ENCODE measurements around the gene LYSET.
"Not testable (repeated sequence)": the region's sequence is repeated elsewhere in the genome, so short reads cannot be mapped to it uniquely, and the experiment has no call there.

LYSET gene

GRCh38 chr14:93169619-93170018 lies 15.5 kb upstream of the LYSET start:
- DNase-seq: not testable (repeated sequence)

DNA sequence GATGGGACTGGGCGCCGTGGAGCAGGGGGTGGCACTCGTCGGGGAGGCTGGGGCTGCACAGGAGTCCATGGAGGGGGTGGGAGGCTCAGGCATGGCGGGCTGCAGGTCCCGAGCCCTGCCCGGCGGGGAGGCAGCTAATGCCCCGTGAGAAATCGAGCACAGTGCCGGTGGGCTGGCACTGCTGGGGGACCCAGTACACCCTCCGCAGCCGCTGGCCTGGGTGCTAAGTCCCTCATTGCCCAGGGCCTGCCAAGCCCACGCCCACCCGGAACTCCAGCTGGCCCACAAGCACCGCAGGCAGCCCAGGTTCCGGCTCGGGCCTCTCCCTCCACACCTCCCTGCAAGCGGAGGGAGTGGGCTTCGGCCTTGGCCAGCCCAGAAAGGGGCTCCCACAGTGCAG lies 15.0 kb upstream of the LYSET start:
- not testable (repeated sequence) for DNase-seq

DNA sequence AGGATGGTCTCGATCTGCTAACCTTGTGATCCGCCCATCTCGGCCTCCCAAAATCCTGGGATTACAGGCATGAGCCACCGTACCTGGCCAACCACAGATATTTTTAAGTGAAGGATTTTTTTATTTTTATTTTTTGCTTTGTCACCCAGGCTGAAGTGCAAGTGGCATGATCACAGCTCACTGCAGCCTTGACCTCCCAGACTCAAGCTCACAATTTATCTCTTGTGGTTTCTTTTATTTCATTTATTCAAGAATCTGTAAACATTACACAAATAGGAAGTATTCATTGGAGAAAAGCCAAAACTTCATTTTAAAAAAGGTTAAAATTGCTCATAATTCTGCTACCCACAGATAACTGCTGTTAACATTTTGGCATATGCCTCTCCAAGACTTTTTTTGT lies 13.7 kb upstream of the LYSET start:
- no peak for DNase-seq

DNA sequence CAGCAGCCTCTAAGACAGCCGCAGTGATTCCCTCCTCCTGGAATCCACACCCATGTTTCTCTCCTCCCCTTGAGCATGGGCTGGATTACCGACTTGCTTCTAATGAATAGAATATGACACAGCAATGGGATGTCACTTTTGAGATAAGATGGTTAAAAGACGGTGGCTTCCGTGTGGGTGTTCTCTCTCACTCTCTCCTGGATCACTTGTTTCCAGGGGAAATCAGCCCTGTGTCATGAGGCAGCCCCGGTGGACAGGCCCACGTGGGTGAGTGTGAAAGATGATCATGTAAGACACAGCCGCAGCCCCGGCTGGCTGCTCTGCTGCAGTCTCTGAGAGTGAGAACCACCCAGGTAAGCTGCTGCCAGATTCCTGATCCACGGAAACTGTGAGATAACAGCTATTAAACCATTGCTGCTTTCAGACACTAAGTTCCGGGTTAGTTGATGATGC lies 11.1 kb upstream of the LYSET start:
- DNase-seq: no peak

GRCh38 chr14:93174731-93175130 lies 10.4 kb upstream of the LYSET start:
- not testable (repeated sequence) for DNase-seq

DNA sequence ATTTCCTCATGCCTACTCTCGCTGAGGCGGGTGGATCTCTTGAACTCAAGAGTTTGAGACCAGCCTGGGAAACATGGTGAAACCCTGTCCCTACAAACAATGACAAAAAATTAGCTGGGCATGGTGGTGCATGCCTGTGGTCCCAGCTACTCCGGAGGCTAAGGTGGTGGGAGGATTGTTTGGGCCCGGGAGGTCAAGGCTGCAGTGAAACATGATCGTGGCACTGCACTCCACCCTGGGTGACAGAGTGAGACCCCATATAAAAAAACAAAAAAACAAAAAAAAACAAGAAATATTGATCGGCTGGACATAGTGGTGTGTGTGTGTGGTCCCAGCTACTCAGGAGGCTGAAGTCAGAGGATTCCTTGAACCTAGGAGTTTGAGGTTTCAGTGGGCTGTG lies 9.6 kb upstream of the LYSET start:
- DNase-seq: no peak

DNA sequence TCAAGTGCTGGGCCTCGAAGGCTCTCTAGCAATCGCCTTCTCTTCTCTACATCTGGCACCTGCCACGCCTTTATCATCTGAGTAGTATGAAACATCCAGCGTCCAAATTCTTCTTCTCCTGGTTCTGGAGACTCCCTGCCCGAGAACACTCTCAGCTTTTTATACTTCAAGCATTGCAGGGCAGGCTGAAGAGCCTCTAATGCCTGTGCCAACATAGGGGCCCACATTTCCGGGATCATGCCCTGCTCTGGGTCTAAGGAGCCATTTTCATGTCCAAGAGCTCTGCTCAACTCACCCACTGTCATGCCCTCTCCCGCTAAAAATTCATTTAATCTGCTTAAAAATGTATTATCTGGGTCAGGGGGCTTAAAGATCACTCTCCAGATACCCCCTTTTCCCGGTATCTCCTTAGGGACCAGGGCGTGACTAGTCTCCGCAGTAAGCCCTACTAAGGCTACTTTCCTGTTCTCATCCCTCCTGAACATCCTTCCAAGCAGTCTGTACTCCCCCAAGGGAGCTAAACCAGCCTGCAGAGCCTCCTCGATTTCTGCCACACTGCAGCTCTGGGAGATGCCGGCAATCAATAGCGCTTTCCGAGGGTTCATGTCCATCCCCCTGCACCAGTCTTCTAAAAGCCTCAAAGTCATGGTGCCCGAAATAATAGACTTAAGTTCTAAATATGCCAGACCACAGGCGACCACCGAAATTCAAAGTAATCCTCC lies 1.4 kb upstream of the LYSET start:
- DNase-seq: no peak

DNA sequence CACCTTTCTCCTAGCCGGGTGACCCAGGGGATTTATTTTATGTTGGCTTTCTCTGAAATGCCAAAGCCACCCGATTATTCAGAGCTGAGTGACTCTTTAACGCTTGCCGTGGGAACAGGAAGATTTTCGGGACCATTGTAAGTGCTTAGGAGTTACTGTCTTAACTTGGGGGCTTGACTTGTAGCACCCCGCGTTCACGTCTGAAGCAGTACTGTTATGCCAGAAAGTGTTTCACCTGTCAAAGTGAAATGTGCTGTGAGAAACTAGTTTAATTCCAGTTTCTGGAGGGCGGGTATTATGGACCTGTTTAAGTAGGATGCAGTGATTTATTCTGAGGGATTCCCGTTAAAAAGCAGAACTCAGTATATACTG lies 218 bp downstream of the LYSET start:
- no peak for DNase-seq

DNA sequence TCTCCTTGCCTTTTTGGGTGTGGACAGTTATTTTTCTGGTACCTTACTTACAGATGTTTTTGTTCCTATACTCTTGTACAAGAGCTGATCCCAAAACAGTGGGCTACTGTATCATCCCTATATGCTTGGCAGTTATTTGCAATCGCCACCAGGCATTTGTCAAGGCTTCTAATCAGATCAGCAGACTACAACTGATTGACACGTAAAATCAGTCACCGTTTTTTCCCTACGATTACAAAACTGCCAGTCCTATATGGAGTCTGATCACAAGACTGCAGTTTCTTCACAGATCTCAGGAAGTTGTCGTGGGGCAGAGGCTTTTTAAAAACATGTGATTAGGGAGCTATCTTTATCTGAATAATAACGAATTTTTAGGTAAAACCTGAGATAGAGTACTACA lies 1.3 kb downstream of the LYSET start:
- DNase-seq: no peak

GRCh38 chr14:93186956-93187355 lies 1.8 kb downstream of the LYSET start:
- no peak for DNase-seq

GRCh38 chr14:93195316-93195999 lies 10.3 kb downstream of the LYSET start:
- no peak for DNase-seq

GRCh38 chr14:93199031-93199430 lies 13.9 kb downstream of the LYSET start:
- DNase-seq: no peak

DNA sequence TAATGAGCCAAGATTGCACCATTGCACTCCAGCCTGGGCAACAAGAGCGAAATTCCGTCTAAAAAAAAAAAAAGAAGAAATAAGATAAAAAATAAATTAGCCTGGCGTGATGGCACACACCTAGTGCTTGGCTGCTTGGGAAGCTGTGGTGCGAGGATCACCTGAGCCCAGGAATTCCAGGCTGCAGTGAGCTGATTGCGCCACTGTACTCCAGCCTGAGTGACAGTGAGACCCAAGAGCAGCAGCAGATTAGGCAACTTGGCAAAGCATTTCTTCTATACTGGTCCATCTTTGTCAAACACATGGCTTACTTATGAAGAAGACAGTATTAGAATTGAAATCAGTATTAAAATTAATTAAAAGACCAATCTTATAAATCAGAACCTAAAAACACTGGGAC lies 15.4 kb downstream of the LYSET start:
- DNase-seq: no peak

DNA sequence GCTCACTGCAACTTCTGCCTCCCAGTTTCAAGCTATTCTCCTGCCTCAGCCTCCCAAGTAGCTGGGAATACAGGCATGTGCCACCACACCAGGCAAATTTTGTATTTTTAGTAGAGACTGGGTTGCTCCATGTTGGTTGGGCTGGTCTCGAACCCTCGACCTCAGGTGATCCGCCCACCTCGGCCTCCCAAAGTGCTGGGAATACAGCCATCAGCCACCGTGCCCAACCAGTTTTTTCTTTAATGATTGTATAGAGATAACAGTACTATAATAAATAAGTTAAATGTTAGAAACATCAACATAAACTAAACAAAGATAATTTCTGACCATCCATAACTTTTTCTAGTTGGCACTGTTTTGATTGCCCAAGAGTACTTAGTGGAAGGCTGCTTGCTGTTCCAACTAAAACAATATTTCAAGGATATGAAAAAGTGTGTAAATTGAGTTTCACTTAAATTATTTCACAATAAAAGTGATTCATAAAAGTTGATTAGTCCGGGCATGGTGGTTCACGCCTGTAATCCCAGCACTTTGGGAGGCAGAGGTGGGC lies 16.1 kb downstream of the LYSET start:
- DNase-seq: no peak

GRCh38 chr14:93206793-93207467 lies 21.8 kb downstream of the LYSET start, which contains the start of the genes GON7 and UBR7:
TSS of gene GON7 (minus strand) at chr14:93207065. CDS start at chr14:93207037, 28 bp downstream.
TSS of gene UBR7 (plus strand) at chr14:93207256. CDS start at chr14:93207292, 36 bp downstream.
- DNase-seq: peak; percentile 98

- peak; percentile 76 for DNase-seq
Measured at GRCh38 chr14:93207468-93208308, 22.6 kb downstream of the LYSET start.

GRCh38 chr14:93212432-93212831 lies 27.3 kb downstream of the LYSET start:
- no peak for DNase-seq

- no peak for DNase-seq
Measured at GRCh38 chr14:93214598-93214997, 29.5 kb downstream of the LYSET start.

GRCh38 chr14:93219103-93219726 lies 34.1 kb downstream of the LYSET start:
- DNase-seq: peak; percentile 47

GRCh38 chr14:93220509-93220908 lies 35.4 kb downstream of the LYSET start:
- DNase-seq: no peak

- no peak for DNase-seq
Measured at GRCh38 chr14:93223565-93223964, 38.4 kb downstream of the LYSET start.

GRCh38 chr14:93228550-93228949 lies 43.4 kb downstream of the LYSET start:
- DNase-seq: no peak

Data from EL (cell line).